Measurements from ENCODE around the gene HCK. TPM values are rescaled to one million over a fixed set of nuclear protein-coding genes. Genes with fewer than 3 reads are reported as not detected.

Gene HCK
- total RNA-seq, 1 donor from 2014 or later: under 0.01 TPM

GRCh38 chr20:32068174-32068573, 16.1 kb downstream of the HCK start:
- TF ChIP-seq CTCF (IDR thresholded peaks at IDR 0.05; ENCODE audit: insufficient read depth, low read length, severe bottlenecking): no peak
- DNase-seq (ENCODE audit: low read depth) (no peak), FAIRE-seq (no peak)
- H3K36me3 ChIP-seq (ENCODE audit: control insufficient read depth, insufficient read depth, low read length): no peaks in the 10 kb centered on the region
- H3K4me3 ChIP-seq (ENCODE audit: low read depth, low read length): no peak overlapping the region
- peaks cover 4% of the 10 kb centered on the region for H3K27me3 ChIP-seq (ENCODE audit: control insufficient read depth, insufficient read depth, low read length)

- no peak for DNase-seq (ENCODE audit: low read depth)
- Histone ChIP-seq H3K27me3 (ENCODE audit: control insufficient read depth, insufficient read depth, low read length) (peaks cover 3% of the 10 kb centered on the region), H3K4me3 (ENCODE audit: low read depth, low read length) (no peak overlapping the region), H3K36me3 (ENCODE audit: control insufficient read depth, insufficient read depth, low read length) (no peaks in the 10 kb centered on the region)
- FAIRE-seq: no peak
- TF ChIP-seq CTCF (IDR thresholded peaks at IDR 0.05; ENCODE audit: insufficient read depth, low read length, severe bottlenecking): no peak
Measured at GRCh38 chr20:32069711-32070110, 17.7 kb downstream of the HCK start.

- no peak for TF ChIP-seq CTCF (IDR thresholded peaks at IDR 0.05; ENCODE audit: insufficient read depth, low read length, severe bottlenecking)
- Histone ChIP-seq H3K4me3 (ENCODE audit: low read depth, low read length) (no peak overlapping the region), H3K27me3 (ENCODE audit: control insufficient read depth, insufficient read depth, low read length) (peaks cover 5% of the 10 kb centered on the region), H3K36me3 (ENCODE audit: control insufficient read depth, insufficient read depth, low read length) (no peaks in the 10 kb centered on the region)
- FAIRE-seq: no peak
- DNase-seq (ENCODE audit: low read depth): no peak
Measured at GRCh38 chr20:32070282-32070681, 18.2 kb downstream of the HCK start.

- DNase-seq (ENCODE audit: low read depth) (no peak), FAIRE-seq (no peak)
- TF ChIP-seq CTCF (IDR thresholded peaks at IDR 0.05; ENCODE audit: insufficient read depth, low read length, severe bottlenecking): no peak
- Histone ChIP-seq H3K4me3 (ENCODE audit: low read depth, low read length) (no peak overlapping the region), H3K36me3 (ENCODE audit: control insufficient read depth, insufficient read depth, low read length) (no peaks in the 10 kb centered on the region), H3K27me3 (ENCODE audit: control insufficient read depth, insufficient read depth, low read length) (peaks cover 4% of the 10 kb centered on the region)
Measured at GRCh38 chr20:32070690-32071213, 18.7 kb downstream of the HCK start.

- Histone ChIP-seq H3K27me3 (ENCODE audit: control insufficient read depth, insufficient read depth, low read length) (peaks cover 2% of the 10 kb centered on the region), H3K4me3 (ENCODE audit: low read depth, low read length) (no peak overlapping the region), H3K36me3 (ENCODE audit: control insufficient read depth, insufficient read depth, low read length) (no peaks in the 10 kb centered on the region)
- no peak for TF ChIP-seq CTCF (IDR thresholded peaks at IDR 0.05; ENCODE audit: insufficient read depth, low read length, severe bottlenecking)
- FAIRE-seq (no peak), DNase-seq (ENCODE audit: low read depth) (no peak)
Measured at GRCh38 chr20:32071395-32072167, 19.5 kb downstream of the HCK start.

Measured in bronchial epithelial cell (primary cell).